Hematopoietic multipotent progenitor cell treated with erythropoietin and hydrocortisone succinate and interleukin-3 and kit ligand, for 15 days (in vitro differentiated cells): ENCODE results near the gene ZNF384.
A peak's percentile ranks its signal among the peaks of the same experiment; 100 is the strongest.

Source experiments
- DNase-seq: peaks from one replicate; pipeline ENCODE4 v3.0.0-alpha.2; 2015; ENCODE audit warnings: low spot score

The ZNF384 gene

GRCh38 chr12:6653342-6653741 is 35.8 kb downstream of the ZNF384 start:
- no peak for DNase-seq

- no peak for DNase-seq
These were observed 36.8 kb downstream of the ZNF384 start for GRCh38 chr12:6652391-6652790.

- DNase-seq: no peak
These were observed 38.3 kb downstream of the ZNF384 start for GRCh38 chr12:6650832-6651231.

GRCh38 chr12:6647083-6647604 is 42.0 kb downstream of the ZNF384 start, which contains the start of gene ACRBP:
ACRBP (minus strand) TSS chr12:6647432; CDS start chr12:6647366, 66 bp downstream.
- peak; percentile 74 for DNase-seq

- DNase-seq: no peak
These were observed 42.7 kb downstream of the ZNF384 start for GRCh38 chr12:6646276-6647082.

GRCh38 chr12:6644903-6645302 is 44.3 kb downstream of the ZNF384 start:
- DNase-seq: no peak

GRCh38 chr12:6644257-6644596 is 44.9 kb downstream of the ZNF384 start:
- DNase-seq: no peak

GRCh38 chr12:6643569-6644256 is 45.5 kb downstream of the ZNF384 start:
- no peak for DNase-seq

- DNase-seq: no peak
These were observed 48.0 kb downstream of the ZNF384 start for GRCh38 chr12:6641131-6641530.

- DNase-seq: no peak
These were observed 48.7 kb downstream of the ZNF384 start for GRCh38 chr12:6640497-6640896.

GRCh38 chr12:6639151-6639801 is 49.9 kb downstream of the ZNF384 start:
- no peak for DNase-seq

GRCh38 chr12:6638305-6638704 is 50.9 kb downstream of the ZNF384 start:
- no peak for DNase-seq

- peak; percentile 75 for DNase-seq
These were observed 53.2 kb downstream of the ZNF384 start, which contains the start of gene LPAR5 for GRCh38 chr12:6635856-6636531. LPAR5 (minus strand) TSS chr12:6635959; CDS start chr12:6621248, 14,711 bp downstream.

- DNase-seq: no peak
These were observed 53.8 kb downstream of the ZNF384 start for GRCh38 chr12:6635375-6635855.

- no peak for DNase-seq
These were observed 56.9 kb downstream of the ZNF384 start for GRCh38 chr12:6632026-6632983.

GRCh38 chr12:6631549-6631961 is 57.6 kb downstream of the ZNF384 start:
- no peak for DNase-seq

- DNase-seq: no peak
These were observed 58.4 kb downstream of the ZNF384 start for GRCh38 chr12:6630736-6631135.

GRCh38 chr12:6627616-6628015 is 61.6 kb downstream of the ZNF384 start:
- DNase-seq: no peak

GRCh38 chr12:6626654-6627283 is 62.4 kb downstream of the ZNF384 start:
- DNase-seq: no peak

GRCh38 chr12:6620885-6621274 is 68.3 kb downstream of the ZNF384 start:
- no peak for DNase-seq
